Measurements from ENCODE around the gene NPR1. TPM values are rescaled to one million over a fixed set of nuclear protein-coding genes. Genes with fewer than 3 reads are reported as not detected.

The NPR1 gene
- total RNA-seq, 2 experiments from 2014 or later, result not detected

DNA sequence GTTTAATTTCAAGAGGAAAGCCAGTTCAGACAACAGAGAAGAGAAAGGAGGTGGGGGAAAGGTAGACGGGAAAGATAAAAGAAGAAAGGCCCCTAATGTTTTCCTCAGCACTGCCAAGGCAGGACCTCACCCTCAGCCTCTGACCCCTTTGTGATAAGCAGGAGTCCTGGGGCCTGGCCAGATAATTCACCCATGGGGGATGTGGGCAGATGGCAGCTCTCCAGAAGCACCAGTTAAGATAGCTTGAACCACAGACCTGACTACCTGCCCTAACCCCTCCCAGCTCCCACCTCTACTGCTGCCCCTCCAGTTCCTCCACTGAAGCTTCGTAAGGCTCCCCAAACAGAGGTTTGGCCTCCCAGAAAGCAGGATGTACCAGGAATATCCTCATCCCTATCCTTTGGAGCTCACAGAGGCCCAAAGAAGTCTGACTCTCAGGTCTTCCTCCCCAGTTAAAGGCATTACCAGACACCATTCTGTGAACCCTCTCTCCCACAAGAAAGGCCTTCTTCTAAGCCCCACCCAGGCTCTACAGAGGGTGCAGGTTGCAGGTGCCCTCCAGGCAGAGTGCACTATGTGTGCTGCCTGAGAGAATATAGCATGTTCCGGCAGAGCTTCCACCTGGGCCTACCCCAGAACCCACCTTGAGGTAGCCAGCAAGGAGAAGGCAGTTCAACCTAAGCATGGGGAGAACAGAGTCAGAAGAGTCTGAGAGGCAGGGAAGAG, 29.2 kb upstream of the NPR1 start:
- H3K36me3 ChIP-seq (ENCODE audit: insufficient read depth, low read length), result peaks cover 31% of the 10 kb centered on the region
- H3K27me3 Mint-ChIP-seq, result no peaks in the 10 kb centered on the region
- ATAC-seq (ENCODE audit: poor library complexity) (peak; percentile 94), DNase-seq (peak in 9 of 14 experiments; percentile 10 to 56 (median 33))
- no peak overlapping the region for H3K4me3 ChIP-seq (ENCODE audit: low read length)
- no peaks in the 10 kb centered on the region for H3K9me3 ChIP-seq (ENCODE audit: control insufficient read depth in 1 of 2, insufficient read depth in 1 of 2, low read length in 2 of 2)
- peaks cover 52% of the 10 kb centered on the region for H3K4me1 Mint-ChIP-seq (ENCODE audit: low read depth)
- intact Hi-C loops (cut with DNase I, micrococcal nuclease), result loop anchor here in 1 of 2 experiments (2.0 kb wide), 1 partner anchor 14 kb away; the partner anchor contains the start of gene CHTOP
- peak overlapping the region; percentile 76 for H3K27ac Mint-ChIP-seq
- H3K27ac ChIP-seq (ENCODE audit: low read depth in 1 of 2, low read length in 2 of 2), result peak overlapping the region; percentile 14 to 18
- H3K9me3 Mint-ChIP-seq, result no peaks in the 10 kb centered on the region
- peak overlapping the region; percentile 76 for H3K4me3 Mint-ChIP-seq
- CTCF ChIA-PET, result interaction anchor here (0.7 to 1.4 kb wide), 2 partner anchors 9 to 116 kb away, joined by 3 read pairs; no protein-coding TSS in a partner anchor
- peaks cover 39% of the 10 kb centered on the region for H3K4me1 ChIP-seq (ENCODE audit: insufficient read depth, low read length)
- no peaks in the 10 kb centered on the region for H3K27me3 ChIP-seq (ENCODE audit: control insufficient read depth in 1 of 2, insufficient read depth in 2 of 2, low read length in 2 of 2)
- H3K36me3 Mint-ChIP-seq (ENCODE audit: low read depth), result peaks cover 32% of the 10 kb centered on the region
- no peak for TF ChIP-seq CTCF (IDR thresholded peaks at IDR 0.05)
- POLR2A ChIA-PET, result interaction anchor here (0.6 to 8.3 kb wide), 9 partner anchors 9 to 736 kb away, joined by 3 to 89 read pairs (median 5); partner anchors contain the start of genes CHTOP, ILF2, JTB and SNAPIN

DNA sequence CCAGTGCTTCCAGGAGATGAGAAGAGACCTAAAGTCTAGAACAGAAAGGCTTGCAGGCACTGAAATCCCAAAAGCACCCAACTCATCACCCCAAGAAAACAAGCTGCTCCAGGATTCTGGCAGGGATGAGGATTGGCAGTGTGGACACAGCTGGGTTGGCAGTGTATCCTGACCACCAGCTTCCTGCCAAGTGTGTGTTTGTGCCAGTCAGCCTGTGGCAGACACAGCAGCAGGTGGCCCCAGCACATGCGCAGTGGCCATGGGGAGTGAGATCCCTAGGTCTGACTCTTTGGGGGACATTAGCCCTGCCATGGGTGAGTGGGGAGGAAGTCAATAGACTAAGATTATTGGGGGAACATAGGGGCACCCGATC, 28.6 kb upstream of the NPR1 start:
- CTCF ChIA-PET, result no interaction called here
- DNase-seq (peak in 3 of 14 experiments; percentile 3 to 32 (median 23)), ATAC-seq (ENCODE audit: poor library complexity) (peak; percentile 20)
- Histone ChIP-seq H3K4me1 (ENCODE audit: insufficient read depth, low read length) (peaks cover 37% of the 10 kb centered on the region), H3K36me3 (ENCODE audit: insufficient read depth, low read length) (peaks cover 26% of the 10 kb centered on the region), H3K9me3 (ENCODE audit: control insufficient read depth in 1 of 2, insufficient read depth in 1 of 2, low read length in 2 of 2) (no peaks in the 10 kb centered on the region), H3K27me3 (ENCODE audit: control insufficient read depth in 1 of 2, insufficient read depth in 2 of 2, low read length in 2 of 2) (no peaks in the 10 kb centered on the region), H3K4me3 (ENCODE audit: low read length) (no peak overlapping the region), H3K27ac (ENCODE audit: low read depth in 1 of 2, low read length in 2 of 2) (peak overlapping the region in 1 of 2 donors; percentile 14)
- Mint-ChIP-seq H3K27ac (peak overlapping the region; percentile 76), H3K4me1 (ENCODE audit: low read depth) (peaks cover 47% of the 10 kb centered on the region), H3K27me3 (no peaks in the 10 kb centered on the region), H3K4me3 (peak overlapping the region; percentile 76), H3K36me3 (ENCODE audit: low read depth) (peaks cover 26% of the 10 kb centered on the region), H3K9me3 (no peaks in the 10 kb centered on the region)
- no peak for TF ChIP-seq CTCF (IDR thresholded peaks at IDR 0.05)
- POLR2A ChIA-PET, result interaction anchor here (0.6 to 8.3 kb wide), 7 partner anchors 9 to 736 kb away, joined by 3 to 89 read pairs (median 6); partner anchors contain the start of genes CHTOP, ILF2, JTB and SNAPIN
- intact Hi-C loops (cut with DNase I, micrococcal nuclease), result loop anchor here in 1 of 2 experiments (2.0 kb wide), 1 partner anchor 15 kb away; the partner anchor contains the start of gene CHTOP

GRCh38 chr1:153651771-153652170, 26.7 kb upstream of the NPR1 start:
- peaks cover 7% of the 10 kb centered on the region for H3K36me3 ChIP-seq (ENCODE audit: insufficient read depth, low read length)
- peaks cover 7% of the 10 kb centered on the region for H3K36me3 Mint-ChIP-seq (ENCODE audit: low read depth)
- no peak for ATAC-seq (ENCODE audit: poor library complexity)
- ChIA-PET POLR2A (interaction anchor here (1.3 to 2.2 kb wide), 2 partner anchors 18 to 19 kb away, joined by 3 to 15 read pairs; partner anchors contain the start of genes CHTOP and ILF2), CTCF (interaction anchor here (0.9 kb wide), 1 partner anchor 8 kb away, joined by 3 read pairs; no protein-coding TSS in a partner anchor)
- intact Hi-C loops (cut with DNase I, micrococcal nuclease), result no loop called here
- no peaks in the 10 kb centered on the region for H3K9me3 ChIP-seq (ENCODE audit: control insufficient read depth in 1 of 2, insufficient read depth in 1 of 2, low read length in 2 of 2)
- H3K9me3 Mint-ChIP-seq, result no peaks in the 10 kb centered on the region
- no peak overlapping the region for H3K4me3 ChIP-seq (ENCODE audit: low read length)
- peaks cover 29% of the 10 kb centered on the region for H3K4me1 ChIP-seq (ENCODE audit: insufficient read depth, low read length)
- H3K27me3 ChIP-seq (ENCODE audit: control insufficient read depth in 1 of 2, insufficient read depth in 2 of 2, low read length in 2 of 2), result no peaks in the 10 kb centered on the region
- no peak overlapping the region for H3K27ac ChIP-seq (ENCODE audit: low read depth in 1 of 2, low read length in 2 of 2)
- DNase-seq, result no peak
- H3K4me3 Mint-ChIP-seq, result no peak overlapping the region
- no peak for TF ChIP-seq CTCF (IDR thresholded peaks at IDR 0.05)
- H3K27ac Mint-ChIP-seq, result no peak overlapping the region
- H3K4me1 Mint-ChIP-seq (ENCODE audit: low read depth), result peaks cover 29% of the 10 kb centered on the region
- no peaks in the 10 kb centered on the region for H3K27me3 Mint-ChIP-seq

Measured in CD4-positive, alpha-beta T cell (primary cell).